ENCODE results near the gene DAZL.

GRCh38 chr3:16616083-16616482 is 10.9 kb upstream of the DAZL start:
- TF ChIP-seq, protein P1, sequence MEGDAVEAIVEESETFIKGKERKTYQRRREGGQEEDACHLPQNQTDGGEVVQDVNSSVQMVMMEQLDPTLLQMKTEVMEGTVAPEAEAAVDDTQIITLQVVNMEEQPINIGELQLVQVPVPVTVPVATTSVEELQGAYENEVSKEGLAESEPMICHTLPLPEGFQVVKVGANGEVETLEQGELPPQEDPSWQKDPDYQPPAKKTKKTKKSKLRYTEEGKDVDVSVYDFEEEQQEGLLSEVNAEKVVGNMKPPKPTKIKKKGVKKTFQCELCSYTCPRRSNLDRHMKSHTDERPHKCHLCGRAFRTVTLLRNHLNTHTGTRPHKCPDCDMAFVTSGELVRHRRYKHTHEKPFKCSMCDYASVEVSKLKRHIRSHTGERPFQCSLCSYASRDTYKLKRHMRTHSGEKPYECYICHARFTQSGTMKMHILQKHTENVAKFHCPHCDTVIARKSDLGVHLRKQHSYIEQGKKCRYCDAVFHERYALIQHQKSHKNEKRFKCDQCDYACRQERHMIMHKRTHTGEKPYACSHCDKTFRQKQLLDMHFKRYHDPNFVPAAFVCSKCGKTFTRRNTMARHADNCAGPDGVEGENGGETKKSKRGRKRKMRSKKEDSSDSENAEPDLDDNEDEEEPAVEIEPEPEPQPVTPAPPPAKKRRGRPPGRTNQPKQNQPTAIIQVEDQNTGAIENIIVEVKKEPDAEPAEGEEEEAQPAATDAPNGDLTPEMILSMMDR (conservative IDR thresholded peaks at IDR 0.05 in 1 of 2, IDR thresholded peaks at IDR 0.05 in 1 of 2; ENCODE audit: low read depth in 1 of 2, low read length in 2 of 2), result no peak
- TF ChIP-seq EZH2 (IDR thresholded peaks at IDR 0.05; ENCODE audit: low read length, missing control alignments), result no peak

Measured in fibroblast of lung (primary cell).